LHCN-M2 (cell line): ENCODE measurements around the gene TEAD1. TPM values are rescaled to one million over a fixed set of nuclear protein-coding genes. Genes with fewer than 3 reads are reported as not detected.

Experiments used
- DNase-seq: peaks from one replicate; pipeline ENCODE4 v3.0.0-alpha.2; 2012; ENCODE audit warnings: low read depth
- total RNA-seq: library from RNA; depleted of rRNA; stranded (reverse); fragments of >200 nt; gene quantifications from 2 replicates; pipeline ENCODE4 v1.2.3, GENCODE V29; 2014

Gene TEAD1
- total RNA-seq, 1 experiment from 2014 or later, result 105 TPM

DNA sequence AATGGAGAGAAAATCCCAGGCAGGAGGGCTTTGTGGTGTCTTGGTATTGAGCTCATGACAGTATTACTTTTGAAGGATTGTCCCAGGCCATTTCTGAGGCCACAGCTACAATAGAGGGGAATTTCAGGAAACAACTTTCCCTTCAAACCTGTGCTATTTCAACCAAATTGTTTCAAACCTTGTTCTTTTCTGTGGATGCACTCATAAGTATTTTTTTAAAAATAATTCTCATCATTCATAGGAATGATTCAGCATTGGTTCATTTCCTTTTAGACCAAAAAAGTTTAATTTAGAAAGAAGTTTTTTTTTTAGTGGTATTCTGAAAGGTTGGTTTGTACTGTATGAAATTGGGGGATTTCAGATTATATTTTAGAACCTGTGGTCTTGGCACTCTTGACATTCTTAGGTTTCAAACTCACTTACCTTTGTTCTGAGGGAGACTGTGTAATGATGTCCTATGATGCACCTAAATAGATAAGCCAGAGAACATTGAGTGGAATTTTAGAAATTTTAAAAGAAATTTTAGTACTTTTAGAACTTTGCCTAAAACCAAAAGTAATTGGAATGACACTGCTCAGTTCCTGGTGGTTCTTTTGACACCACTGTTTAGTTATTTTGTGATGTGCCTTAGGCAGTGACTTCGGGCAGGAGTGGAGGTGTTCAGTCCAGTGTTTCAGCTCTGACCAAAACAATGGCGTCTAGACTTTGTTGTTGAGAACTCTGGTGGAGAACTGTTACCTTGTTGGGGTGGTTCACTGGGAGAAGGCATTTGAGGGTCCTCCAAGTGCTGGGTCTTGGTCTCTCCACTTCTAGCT, 12.2 kb downstream of the TEAD1 start:
- peak; percentile 38 for DNase-seq

DNA sequence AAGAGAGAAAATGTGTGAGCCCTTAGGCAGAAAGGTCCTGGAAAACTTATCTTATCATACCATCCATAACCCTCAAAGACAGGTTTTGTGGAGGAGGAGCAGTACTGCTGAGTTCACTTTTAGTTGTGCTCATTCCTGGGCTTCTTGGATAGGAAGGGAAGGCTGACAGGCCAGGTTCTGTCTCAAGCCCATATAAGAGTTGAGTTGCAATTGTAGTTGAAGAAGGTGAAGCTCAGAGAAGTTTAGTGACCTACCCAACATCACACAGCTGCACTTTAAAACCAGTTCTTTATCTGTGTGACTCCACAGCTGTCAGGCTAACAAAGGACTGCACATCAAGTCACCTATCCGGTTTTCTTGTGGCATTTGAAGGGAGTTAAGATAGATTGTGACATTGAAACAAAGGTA, 13.0 kb downstream of the TEAD1 start:
- no peak for DNase-seq

DNA sequence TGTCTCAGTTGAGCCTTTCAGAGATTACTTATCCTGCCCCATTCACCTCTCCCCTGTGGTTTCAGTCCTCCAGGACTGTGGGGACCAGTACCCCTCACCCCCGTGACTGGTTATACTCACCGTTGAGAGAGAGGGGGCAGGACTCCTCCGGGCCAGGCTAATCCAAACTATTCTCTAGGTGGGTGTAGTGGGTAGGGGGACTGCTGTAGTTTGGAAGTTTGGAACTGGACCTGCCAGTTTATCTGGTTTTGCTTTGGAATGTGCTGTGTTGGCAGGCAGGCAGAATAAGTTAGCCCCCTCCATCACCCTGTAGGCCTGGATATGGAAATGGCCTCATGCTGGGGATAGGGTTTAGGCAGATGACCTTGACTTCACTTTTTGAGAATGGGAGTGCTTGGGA, 13.5 kb downstream of the TEAD1 start:
- DNase-seq, result no peak

DNA sequence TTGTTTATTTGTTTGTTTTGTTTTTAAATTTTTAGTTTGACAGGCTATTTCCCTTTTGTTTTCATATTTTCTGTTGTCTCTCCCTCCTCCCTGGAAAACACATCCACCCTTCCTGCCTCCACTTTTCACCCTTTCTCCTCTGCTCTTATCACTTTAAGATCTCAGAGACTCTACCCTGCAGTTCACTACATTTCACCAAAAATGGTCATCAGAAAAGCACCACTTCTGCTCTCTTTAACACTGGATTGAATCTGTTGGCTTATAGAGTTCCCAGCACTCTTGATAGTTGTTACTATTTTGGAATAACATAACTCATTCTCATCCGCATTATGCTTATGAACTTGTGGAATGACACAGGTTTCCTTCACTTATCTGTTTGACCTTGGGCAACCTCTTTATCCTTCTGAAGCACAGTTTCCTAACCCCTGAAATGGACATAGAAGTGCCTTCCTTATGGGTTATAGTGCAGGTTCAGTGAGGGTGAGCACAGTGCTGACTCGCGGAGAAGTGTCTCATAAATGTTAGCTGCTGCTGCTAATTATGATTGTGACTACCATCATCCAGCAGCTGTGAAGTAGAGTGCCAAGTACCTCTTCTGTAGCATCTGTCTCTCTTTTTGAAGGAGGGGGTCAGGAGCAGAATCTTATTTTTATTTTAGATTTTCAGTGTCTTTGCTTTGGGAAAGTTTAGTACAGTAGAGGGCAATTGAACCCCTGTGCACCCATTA, 15.0 kb downstream of the TEAD1 start:
- DNase-seq, result peak; percentile 71

DNA sequence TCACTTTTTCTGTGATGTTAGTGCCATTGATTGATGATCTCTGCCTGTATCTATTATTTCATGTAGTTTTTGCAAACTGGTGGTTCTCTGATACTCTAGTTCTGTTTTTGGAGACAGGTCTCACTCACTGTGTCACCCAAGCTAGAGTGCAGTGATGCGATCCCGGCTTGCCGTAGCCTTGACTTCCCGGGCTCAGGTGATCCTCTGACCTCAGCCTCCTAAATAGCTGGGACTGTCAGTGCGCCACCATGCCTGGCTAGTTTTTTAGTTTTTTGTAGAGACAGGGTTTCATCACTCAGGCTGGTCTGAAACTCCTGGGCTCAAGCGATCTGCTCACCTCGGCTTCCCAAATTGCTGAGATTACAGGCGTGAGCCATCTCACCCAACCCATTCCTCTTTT, 16.4 kb downstream of the TEAD1 start:
- DNase-seq, result no peak

DNA sequence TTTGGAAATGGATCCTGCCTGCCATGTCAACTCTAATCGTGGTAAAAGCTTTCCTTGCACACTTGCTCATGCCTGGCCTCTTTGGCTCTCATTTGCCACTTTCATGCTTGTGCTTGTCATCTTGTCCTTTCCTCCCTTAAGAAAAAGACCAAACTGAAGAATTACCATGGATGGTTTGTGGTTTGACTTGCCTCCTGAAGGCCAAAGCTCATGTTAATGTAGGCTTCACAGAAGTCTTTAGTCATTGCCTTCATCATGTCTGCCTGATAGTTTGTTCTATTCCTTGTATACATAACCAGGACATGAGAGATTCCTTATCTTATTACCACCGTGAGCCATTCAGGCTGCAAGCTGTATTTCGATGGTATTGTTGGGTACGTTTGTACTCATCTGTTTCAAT, 17.3 kb downstream of the TEAD1 start:
- DNase-seq, result no peak

DNA sequence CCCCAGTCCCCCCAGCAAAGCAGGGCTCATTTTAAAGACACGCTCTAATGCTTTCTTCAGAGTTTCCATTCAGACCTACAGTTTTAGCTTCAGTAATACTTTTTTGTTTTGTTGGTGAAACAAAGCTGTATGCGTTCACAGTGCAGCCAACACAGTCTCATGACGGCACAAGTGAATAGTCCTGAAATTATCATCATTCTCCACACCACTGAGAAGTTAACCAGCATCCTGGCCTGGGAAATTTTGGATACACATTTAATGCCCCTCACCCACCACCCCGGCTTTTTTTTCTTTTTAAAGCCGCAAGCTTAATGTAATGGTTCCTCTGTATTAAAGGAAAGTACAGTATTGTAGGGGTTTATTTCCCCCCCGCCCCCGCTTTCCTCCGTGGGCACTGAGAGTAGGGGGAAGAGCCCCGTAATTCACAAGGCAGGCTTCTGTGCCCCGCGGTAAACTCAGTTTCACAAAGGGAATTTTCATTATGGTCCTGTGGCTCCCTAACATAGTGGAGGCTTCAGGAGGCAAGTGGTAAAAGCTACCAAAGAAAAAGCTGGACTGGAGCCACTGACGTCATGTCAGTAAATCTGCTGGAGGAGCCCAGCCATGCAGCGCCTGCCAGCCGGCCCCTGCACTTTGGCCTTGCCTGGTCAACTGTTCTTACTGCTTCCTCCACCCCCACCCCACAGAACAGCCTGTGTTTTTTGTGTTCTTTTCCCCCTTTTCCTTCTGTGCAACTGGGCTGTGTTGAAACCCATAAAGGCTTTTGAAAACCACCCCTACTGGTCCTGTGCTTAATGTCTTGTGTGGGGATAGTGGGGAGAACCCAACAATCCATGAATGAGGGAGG, 18.2 kb downstream of the TEAD1 start:
- DNase-seq, result peak; percentile 93

DNA sequence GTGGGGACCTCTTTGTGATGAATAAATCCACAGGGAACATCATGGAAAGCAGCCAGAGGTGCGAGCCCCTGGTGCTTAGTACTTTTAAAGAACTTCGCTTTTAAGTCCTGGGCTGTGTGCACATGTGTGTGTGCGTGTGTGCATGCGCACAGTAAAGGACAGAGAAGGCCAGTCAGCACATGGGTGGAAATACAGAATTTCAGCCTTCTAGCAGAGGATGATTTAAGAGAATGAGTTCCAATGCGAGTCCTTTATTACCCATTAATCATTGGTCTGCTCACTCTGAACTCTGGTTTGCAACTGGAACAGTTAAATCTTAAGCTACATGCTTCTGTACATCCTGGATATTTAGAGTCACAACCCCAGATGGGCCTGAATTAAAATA, 18.9 kb downstream of the TEAD1 start:
- DNase-seq, result no peak

DNA sequence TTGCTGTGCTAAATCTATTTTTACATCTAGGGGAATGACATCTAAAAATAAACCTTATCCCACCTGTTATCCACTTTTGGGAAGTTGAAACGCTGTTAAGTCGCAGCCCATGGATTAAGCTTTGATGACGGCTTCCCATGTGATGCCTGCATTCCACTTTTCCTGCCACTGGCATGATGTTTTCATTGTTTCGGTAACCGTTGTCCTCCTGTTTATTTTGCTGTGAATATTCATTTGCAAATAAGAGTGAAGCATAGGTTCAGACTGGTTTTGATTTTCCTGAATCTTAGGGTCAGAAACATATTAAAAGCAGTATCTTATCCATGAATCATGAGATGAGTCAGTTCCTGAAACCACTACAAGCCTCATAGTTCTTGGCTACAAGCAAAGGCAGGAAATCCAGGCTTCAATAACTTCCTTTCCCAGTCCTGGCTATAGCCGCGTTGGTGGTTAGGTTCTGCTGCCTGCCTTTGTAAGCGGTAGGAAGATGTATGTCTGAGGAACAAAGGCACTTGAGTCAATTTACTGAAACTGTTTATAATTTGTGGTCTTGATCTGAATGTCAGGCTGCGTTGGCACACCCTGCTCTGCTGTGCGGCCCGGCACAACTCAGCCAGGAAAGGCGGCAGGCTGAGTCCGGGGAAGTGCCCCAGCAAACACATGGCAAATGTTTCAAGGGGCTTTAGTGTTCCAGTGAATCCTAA, 19.4 kb downstream of the TEAD1 start:
- peak; percentile 99 for DNase-seq

DNA sequence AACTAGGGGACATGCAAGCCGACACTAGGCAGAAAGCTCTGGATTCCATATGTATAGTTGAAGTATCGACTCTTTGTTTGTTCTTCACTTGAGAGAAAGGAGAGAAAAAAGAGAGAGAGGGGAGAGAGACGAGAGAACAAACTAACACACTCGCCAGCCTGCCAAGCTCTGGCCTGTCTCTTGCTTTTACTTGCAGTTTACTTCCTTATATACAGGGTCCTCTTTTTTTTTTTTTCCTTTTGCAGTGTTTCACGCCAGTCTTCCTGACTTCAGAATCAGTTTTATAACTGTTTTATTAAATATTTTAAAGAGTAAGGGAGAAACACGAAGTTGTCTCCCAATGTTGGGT, 19.9 kb downstream of the TEAD1 start:
- DNase-seq, result no peak

DNA sequence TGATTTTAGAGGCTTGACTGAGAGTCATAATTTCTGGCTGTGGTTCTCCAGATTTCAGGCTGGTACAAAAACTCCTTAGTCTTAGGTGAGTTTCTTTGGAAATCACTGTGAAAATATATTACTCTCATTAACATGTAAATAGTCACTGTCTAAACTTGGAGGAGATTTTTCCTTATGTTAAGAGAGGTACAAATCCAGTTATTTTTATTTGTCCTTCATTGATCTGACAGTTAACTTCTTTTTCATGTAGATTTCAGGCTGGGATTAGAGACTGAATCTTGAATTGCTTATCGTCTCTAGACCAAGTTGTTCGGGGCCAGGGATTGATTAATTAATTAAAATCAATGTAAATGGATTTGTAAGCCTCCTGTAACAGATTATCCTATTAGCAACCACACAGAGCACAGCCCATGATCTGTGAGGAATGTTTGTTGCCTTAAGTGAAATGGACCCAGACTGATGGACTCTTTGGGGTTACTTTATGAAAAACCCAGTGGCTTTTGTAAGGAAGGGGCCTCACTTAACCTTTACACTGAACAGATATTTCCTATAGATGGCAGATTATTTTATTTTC, 21.1 kb downstream of the TEAD1 start:
- no peak for DNase-seq

DNA sequence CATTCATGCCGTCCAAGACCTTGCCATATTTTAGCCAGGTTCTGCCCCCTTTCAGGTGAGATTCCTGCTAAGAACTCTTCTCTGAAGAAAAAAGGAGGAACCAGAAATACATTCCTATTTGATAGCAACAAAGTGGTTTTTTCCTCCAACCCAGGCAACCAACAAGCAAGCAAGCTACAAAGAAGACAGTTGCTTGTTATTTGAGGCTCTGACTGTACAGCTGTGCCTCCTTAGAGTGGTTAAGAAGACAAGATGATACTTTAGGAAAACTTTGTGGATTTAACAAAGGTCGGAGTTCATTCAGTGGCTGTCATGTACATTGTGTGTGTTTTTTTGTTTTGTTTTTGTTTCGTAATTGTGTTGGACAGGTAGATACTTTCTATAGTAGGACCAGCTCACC, 21.7 kb downstream of the TEAD1 start:
- DNase-seq, result peak; percentile 76

DNA sequence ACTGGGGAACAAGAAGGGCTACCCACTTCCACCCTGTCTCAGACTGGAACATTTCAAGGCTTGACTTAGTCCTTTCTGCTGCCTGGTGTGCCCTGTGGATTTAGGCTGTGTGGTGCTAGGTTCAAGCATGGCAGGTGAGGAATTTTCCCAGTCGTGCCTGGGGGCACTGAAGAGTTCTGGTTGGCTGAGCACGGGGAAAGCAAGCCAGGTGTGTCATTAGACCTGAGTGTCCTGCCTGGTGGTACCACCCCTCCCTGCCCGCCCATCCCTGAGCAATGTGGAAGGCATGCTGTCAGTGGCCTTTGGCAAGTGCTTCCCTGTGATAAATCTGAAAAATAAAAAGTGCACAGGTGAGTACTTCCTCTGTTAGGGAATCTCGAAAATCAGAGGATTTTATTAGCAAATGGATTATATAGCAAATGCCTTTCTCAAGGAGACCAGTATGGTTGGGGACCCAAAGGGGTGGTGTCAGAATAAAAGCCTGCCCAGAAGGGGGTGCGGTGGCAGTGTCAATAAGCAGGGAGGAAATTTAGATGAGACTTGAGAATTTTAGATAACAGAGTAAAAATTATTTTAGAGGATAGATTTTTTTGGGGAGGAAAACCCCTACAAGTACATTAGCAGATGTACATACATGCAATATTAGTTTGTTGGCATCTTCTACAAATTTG, 22.8 kb downstream of the TEAD1 start:
- no peak for DNase-seq

DNA sequence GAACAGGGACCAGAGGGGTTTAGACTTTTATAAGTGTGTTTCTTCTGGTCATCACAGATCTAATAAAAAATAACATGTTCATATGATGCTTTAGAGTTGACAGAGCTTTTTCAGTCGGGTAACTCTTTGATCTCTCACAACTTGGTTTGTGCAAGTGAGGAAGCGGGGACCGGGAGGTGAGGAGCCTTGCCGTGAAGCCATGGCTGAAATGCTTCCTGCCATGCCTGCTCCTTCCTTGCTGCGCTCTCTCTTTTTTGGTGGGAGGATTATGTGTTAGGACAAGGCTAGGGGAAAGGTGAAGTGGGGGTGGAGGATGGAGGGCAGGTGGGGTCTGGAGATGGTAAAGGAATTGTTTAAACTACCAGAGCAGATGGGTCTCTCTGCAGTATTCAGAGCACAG, 23.8 kb downstream of the TEAD1 start:
- DNase-seq, result no peak

DNA sequence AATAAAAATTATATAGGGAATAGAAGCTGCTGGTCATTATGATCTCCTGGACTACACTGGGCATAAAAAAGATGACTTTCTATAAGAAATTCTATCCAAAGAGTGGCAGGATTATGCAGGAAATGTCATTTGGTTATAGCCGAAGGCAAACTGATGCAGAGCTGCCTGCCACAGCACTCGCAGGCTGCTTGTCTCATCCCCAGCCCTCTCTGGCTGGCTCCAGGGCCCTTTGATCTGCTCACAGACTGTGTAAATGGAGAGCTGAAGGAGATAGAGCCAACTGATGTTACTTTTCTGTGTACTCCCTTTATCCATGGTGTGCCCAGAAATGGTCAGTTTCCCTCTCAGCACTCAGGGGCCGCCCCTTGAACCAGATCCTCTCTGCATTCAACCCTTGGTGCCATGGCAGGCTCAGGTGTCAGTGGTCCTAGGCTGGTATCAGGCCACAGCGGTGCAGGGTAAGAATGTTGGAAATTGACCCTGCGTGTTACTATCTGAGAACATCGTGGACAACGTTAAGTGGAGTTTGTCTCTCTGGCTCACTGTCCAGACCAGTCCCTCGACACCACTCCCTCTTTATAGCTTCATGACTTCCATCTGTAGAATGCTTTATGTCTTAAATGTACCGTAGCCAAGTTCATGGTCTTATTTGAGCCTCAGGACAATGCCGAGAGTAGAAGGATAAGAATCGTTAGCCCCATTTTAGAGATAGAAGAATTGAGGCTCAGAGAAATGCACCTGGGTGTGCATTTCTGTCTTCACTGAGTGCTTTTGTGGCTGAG, 27.8 kb downstream of the TEAD1 start:
- DNase-seq, result no peak

DNA sequence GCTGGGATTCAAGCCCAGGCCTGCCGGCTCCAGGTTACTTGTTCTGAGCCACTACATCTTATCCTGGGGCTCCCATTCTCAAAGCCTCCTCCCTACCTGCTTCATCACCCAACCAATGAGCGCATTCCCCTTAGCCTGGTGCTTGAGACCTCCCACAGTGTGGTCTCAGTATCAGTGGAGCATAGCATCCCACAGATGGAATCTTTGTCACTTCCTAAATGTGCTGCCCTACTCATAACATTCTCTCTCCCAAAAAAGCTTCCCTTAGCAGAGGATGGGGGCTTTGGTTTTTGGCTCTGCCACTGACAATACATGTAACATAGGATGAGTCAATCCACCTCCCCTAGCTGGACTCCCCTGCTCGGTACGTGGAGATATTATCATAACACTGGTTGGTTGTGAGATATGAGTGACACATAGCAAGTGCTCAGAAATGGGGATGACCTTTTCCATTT, 28.8 kb downstream of the TEAD1 start:
- DNase-seq, result no peak

DNA sequence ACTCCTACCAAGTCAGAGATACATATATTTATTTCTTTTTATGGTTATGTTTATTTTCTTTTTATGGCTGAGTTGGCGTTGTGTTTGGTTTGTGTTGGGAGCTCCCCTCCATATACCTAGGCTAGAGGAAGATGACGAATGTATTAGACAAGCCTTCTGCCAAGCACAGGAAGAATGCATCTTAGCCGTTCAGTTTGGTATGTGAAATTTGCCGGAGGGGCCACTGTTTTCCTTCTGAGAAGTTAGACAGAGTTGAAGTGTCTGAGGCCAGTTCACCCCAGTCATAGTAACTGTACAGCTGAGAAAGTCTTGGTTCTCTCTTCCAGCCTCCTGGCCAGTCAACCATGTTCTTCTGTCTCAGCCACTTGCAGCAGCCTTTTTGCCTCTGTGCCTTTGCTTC, 29.8 kb downstream of the TEAD1 start:
- no peak for DNase-seq

DNA sequence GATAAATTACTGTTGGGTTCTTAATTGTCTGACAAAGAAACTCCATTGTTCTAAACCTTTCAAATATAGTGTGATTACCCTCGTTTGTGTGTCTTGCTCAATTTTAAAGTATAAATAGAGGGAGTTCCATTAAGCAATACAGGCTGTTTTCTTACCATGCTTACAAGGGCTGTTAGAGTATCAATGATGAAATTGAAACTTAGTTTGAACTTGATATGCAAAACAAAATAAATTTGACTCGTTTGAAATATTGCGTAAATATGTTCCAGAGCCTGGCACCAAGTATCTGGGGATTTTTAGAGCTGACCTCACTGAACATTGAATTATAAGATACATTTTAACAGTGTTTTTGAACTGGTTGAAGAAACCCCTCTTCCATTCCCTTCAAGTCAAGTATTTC, 31.7 kb downstream of the TEAD1 start:
- peak; percentile 47 for DNase-seq

DNA sequence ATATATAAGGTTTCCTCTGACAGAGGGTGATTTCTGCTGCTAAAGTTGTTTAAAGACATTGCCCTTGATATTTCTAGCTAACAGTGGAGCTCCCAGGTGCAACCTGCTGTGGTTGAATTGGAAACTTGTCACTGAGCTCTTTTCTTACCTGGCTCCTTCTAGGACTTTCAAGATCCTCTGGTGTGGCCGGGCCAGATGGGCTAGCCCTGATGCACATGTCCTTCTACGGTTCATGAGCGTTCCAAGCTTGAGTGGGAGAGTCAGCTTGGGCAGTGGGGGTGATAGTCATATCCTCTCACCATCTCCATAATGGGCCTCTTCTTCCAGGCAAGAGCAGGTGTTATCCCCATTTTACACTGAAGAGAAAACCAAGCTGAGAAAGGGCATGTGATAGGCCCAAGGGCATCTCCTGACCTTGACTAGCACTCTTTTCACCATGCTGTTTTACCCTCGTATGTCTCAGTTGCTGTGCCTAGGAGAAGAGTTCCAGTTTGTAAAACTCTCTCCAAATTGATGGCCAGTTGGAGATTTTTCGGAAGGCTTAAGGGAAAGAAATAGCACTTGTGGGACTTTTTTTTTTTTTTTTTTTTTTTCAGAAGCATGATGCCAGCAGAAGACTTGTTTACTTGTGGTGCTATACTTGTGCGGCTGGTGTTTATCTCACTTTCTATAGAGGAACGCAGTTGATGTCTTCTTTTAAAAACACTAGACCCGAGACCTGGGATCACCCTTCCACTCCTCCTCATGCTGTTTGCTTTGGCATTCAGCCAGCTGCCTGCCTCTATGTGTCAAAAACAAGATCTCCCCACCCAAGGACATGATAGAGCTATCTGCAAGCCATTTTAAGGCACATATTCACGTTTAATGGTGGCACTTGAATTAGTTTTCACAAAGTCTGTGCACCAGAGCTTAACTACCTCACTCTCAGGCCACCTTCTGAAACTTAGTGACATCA, 32.6 kb downstream of the TEAD1 start:
- peak; percentile 37 for DNase-seq
